HL-60 (cell line): ENCODE results near the gene KIF25.

Experiments used
- DNase-seq, 2 experiments: peaks; one replicate each; pipeline ENCODE4 v3.0.0-alpha.2; 2010 to 2020; ENCODE audit warnings: low read depth in 1 of 2, low spot score in 1 of 2
- H3K27ac ChIP-seq: fragments of 250-450 bp; sonication (Bioruptor Pico); replicated peaks from 2 replicates; pipeline ENCODE4 v1.5.1; 2020; ENCODE audit warnings: mild to moderate bottlenecking, moderate library complexity
- H3K27me3 ChIP-seq: fragments of 250-450 bp; sonication (Bioruptor Pico); 2 replicates; pipeline ENCODE4 v1.5.1; 2021; ENCODE audit warnings: mild to moderate bottlenecking, moderate library complexity; ENCODE audit not compliant: insufficient read depth, poor library complexity, severe bottlenecking
- H3K4me3 ChIP-seq: replicated peaks from 2 replicates; pipeline ENCODE4 v1.5.1; 2011; ENCODE audit warnings: mild to moderate bottlenecking, control low read depth, low read length; ENCODE audit not compliant: insufficient read depth
- GABPA ChIP-seq: IDR thresholded peaks from 2 replicates; pipeline ENCODE4 v1.6.1; 2012; ENCODE audit warnings: low read depth
- POLR2AphosphoS5 ChIP-seq: IDR thresholded peaks from 2 replicates; pipeline ENCODE4 v1.6.1; 2012; ENCODE audit warnings: low read depth
- SPI1 ChIP-seq: IDR thresholded peaks from 2 replicates; pipeline ENCODE4 v1.6.1; 2012; ENCODE audit warnings: low read depth, mild to moderate bottlenecking, borderline replicate concordance
- TF ChIP-seq, protein P1 (sequence below): IDR thresholded peaks from 2 replicates; pipeline ENCODE4 v1.6.1; 2012; ENCODE audit warnings: low read depth; ENCODE audit not compliant: insufficient replicate concordance
- TF ChIP-seq, protein P2 (sequence below): IDR thresholded peaks from one replicate; pipeline ENCODE4 v1.5.1; 2011; ENCODE audit warnings: low read length, control low read depth, inconsistent platforms; ENCODE audit not compliant: insufficient read depth

Gene KIF25

DNA sequence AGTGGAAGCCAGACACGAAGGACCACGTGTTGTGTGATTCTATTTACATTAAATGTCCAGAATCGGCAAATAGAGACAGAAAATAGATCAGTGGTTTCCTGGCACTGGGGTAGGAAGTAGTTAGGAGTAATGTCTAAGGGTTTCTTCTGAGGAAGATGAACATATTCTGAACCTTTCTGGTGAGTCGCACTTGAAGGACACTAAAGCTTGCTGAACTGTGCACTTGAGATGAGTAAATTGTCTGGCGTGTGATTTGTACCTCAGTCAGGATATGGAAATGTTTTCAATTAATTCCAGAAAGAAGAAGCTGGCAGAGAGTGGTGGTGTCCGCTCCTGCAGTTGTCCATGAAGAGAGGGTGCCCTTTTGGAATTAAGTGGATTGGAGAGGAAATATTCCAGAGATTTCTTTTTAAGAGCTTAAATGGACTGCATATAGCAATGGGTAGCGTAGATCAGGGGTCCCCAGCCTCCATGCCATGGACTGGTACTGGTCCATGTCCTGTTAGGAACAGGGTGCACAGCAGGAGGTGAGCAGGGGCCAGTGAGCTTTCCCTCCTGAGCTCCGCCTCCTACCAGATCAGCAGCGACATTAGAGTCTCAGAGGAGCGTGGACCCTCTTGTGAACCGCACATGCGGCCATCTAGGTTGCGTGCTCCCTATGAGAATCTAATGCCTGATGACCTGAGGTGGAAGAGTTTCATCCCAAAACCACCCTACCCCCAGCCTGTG, 12.4 kb upstream of the KIF25 start:
- H3K27ac ChIP-seq = no peak overlapping the region
- TF ChIP-seq SPI1 = no peak
- TF ChIP-seq, protein P1, sequence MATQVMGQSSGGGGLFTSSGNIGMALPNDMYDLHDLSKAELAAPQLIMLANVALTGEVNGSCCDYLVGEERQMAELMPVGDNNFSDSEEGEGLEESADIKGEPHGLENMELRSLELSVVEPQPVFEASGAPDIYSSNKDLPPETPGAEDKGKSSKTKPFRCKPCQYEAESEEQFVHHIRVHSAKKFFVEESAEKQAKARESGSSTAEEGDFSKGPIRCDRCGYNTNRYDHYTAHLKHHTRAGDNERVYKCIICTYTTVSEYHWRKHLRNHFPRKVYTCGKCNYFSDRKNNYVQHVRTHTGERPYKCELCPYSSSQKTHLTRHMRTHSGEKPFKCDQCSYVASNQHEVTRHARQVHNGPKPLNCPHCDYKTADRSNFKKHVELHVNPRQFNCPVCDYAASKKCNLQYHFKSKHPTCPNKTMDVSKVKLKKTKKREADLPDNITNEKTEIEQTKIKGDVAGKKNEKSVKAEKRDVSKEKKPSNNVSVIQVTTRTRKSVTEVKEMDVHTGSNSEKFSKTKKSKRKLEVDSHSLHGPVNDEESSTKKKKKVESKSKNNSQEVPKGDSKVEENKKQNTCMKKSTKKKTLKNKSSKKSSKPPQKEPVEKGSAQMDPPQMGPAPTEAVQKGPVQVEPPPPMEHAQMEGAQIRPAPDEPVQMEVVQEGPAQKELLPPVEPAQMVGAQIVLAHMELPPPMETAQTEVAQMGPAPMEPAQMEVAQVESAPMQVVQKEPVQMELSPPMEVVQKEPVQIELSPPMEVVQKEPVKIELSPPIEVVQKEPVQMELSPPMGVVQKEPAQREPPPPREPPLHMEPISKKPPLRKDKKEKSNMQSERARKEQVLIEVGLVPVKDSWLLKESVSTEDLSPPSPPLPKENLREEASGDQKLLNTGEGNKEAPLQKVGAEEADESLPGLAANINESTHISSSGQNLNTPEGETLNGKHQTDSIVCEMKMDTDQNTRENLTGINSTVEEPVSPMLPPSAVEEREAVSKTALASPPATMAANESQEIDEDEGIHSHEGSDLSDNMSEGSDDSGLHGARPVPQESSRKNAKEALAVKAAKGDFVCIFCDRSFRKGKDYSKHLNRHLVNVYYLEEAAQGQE = no peak
- TF ChIP-seq, protein P2, sequence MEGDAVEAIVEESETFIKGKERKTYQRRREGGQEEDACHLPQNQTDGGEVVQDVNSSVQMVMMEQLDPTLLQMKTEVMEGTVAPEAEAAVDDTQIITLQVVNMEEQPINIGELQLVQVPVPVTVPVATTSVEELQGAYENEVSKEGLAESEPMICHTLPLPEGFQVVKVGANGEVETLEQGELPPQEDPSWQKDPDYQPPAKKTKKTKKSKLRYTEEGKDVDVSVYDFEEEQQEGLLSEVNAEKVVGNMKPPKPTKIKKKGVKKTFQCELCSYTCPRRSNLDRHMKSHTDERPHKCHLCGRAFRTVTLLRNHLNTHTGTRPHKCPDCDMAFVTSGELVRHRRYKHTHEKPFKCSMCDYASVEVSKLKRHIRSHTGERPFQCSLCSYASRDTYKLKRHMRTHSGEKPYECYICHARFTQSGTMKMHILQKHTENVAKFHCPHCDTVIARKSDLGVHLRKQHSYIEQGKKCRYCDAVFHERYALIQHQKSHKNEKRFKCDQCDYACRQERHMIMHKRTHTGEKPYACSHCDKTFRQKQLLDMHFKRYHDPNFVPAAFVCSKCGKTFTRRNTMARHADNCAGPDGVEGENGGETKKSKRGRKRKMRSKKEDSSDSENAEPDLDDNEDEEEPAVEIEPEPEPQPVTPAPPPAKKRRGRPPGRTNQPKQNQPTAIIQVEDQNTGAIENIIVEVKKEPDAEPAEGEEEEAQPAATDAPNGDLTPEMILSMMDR = no peak
- no peak for TF ChIP-seq GABPA
- TF ChIP-seq POLR2AphosphoS5 = no peak
- no peak for DNase-seq
- H3K27me3 ChIP-seq = no peaks in the 10 kb centered on the region
- no peak overlapping the region for H3K4me3 ChIP-seq

DNA sequence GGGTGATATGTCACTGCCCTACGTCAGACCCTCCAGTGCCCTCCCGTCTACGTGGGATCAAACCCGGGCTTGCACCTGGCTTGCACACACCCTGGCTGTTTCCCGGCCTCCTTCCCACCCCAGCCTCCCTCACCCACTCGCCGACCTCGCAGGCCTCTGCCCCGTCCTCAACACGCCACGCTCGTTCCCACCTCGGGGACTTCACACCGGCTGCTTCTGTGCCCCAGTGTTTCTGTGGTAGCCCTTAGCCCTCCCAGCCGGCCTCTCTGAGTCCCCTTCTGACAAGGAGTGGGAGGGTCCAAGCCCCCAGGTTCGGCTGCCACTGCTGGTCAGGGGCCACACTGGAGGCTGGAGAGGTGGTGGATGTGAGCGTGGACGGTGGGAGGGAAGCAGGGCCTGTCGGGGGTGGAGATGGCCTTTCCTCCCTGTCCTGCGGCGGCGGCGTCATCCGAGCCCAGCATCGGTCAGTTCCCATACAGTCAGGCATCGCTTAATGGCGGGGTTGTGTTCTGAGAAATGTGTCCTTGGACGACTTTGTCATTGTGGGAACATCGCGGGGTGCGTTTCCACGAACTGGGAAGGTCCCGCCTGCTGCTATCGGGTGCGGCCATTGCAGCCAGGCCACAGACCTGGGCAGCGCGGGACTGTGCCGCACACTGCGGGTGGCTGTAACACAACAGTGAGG, 11.4 kb upstream of the KIF25 start:
- Histone ChIP-seq H3K4me3 (no peak overlapping the region), H3K27ac (no peak overlapping the region), H3K27me3 (no peaks in the 10 kb centered on the region)
- DNase-seq = no peak
- TF ChIP-seq GABPA (no peak), POLR2AphosphoS5 (no peak), SPI1 (no peak)
- TF ChIP-seq, protein P2 = no peak
- TF ChIP-seq, protein P1 = no peak

DNA sequence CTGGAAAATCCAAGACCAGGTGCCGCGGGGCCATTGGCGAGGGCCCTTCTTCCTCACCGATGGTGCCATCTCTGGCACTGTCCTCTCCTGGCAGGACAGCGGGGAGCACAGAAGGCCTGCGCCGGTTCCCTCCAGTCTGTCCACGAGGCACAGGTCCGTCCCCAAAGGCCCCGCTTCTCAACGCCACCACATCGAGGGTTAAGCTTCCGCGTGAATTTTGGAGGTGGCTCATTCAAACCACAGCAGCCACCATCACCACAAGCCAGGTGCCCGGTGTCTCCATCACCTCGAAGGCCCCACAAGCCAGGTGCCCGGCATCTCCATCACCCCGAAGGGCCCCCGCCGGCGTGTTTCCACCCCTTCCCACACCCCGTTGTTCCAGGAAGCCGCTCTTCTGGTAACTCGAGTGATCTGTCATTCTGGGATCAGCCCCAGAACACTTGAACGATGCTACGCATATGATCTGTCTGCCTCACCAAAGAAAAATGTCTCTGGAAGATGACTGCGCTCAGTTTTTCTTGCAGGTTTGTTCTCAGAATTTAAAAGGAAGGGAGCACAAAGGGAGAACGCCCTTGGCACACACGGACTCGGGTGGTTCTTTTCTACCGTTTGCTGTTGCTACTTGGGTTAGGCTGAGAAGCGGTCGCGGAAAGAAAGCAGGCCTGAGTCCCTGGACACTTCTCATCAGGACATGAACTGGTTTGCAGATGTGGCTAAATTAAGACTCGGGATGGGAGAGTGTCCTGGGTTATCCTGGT, 9.9 kb upstream of the KIF25 start:
- TF ChIP-seq POLR2AphosphoS5 (no peak), GABPA (no peak), SPI1 (no peak)
- TF ChIP-seq, protein P2 = no peak
- no peak for DNase-seq
- Histone ChIP-seq H3K4me3 (no peak overlapping the region), H3K27ac (no peak overlapping the region), H3K27me3 (no peaks in the 10 kb centered on the region)
